Measurements from ENCODE around the gene APOM.
A peak's percentile ranks its signal among the peaks of the same experiment; 100 is the strongest.

The APOM gene

DNA sequence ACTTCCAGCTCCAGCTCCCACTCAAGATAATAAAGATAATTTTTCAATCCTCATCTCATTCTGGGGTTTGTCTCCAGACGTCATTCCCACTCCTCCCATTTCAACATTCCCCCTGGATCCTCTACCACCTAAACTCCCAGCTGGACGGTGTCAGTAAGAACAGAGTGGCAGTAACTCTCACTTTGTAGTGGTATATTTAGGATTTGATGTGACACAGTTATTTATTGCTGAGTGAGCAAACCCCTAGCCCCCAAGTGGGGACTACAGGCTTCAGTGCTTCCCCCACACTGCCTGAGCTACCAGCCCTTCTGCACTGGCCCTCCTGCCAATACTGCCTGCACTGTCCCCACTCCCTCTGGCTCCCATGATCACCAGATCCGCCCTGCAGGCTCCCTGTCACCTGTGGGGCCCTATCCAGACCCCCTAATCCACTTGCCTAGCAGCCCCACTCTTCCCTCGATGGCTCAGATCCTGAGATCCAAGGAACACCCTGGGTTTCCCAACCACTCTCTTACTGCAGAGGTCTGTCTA lies 2.5 kb downstream of the APOM start:
- DNase-seq (ENCODE audit: low spot score): no peak

DNA sequence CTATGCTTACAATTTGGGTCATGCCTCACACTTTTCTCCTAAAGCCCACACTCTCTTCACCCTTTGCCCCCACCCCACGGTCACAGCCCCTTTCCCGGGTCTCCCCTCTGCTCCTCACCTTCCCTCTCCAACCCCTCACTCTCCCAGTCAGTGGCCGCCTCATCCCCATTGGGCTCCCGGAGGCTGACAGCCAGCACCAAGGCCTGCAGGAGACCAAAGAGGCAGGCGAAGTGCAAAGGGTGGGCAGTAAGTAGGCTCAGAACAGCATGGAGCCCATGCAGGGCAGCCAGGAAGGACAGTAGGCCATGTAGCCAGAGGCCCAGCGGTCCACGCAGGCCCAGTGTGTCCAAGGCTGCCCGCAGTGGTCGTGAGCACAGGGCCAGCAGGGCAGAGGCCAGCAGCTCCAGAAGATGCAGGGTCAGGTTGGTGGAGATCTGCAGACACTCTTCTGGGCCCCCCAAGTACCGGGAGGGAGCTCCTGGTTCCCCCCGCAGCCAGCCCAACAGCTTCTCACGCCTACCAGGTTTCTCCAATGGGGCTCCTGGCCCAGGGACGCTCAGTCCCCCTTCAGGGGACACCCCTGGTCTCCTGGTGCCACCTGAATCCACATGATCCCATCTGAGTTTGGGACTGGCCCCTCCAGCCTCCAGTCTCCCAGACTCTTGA lies 3.4 kb downstream of the APOM start:
- DNase-seq (ENCODE audit: low spot score): no peak

DNA sequence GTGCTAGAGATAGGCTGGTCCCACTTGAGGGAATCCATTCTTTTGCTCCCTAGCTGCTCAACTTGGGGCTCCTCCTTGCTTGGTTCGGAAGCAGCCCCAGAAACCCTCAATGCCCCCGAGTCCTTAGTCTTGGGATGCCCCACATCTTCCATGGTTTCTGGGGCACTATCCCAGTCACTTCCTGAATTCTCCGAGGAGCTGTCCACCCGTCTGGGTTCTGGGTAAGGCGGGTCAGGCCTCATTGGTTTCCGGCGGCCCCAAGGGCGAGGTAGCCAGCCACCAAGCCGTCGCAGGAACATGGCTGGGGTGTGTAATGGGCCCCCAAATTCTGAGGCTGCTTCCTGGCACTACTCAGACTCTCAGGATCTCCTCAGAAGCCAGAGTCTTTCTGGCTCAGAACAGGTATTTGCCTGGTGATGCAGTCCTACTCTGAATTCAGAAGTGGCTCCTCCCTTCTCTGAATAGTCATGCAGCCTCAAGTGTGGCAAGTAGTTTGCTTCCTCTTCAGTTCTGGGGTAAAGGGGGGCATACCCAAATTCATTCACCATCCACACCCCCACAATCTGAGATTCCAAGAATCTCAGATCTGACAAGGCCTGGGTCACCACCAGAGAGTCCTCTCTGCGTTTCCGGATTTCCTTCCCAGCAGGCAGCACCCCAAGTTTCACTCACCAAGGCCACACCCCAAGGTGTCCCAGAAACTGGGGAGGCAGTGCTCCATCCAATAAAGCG lies 4.1 kb downstream of the APOM start:
- no peak for DNase-seq (ENCODE audit: low spot score)

DNA sequence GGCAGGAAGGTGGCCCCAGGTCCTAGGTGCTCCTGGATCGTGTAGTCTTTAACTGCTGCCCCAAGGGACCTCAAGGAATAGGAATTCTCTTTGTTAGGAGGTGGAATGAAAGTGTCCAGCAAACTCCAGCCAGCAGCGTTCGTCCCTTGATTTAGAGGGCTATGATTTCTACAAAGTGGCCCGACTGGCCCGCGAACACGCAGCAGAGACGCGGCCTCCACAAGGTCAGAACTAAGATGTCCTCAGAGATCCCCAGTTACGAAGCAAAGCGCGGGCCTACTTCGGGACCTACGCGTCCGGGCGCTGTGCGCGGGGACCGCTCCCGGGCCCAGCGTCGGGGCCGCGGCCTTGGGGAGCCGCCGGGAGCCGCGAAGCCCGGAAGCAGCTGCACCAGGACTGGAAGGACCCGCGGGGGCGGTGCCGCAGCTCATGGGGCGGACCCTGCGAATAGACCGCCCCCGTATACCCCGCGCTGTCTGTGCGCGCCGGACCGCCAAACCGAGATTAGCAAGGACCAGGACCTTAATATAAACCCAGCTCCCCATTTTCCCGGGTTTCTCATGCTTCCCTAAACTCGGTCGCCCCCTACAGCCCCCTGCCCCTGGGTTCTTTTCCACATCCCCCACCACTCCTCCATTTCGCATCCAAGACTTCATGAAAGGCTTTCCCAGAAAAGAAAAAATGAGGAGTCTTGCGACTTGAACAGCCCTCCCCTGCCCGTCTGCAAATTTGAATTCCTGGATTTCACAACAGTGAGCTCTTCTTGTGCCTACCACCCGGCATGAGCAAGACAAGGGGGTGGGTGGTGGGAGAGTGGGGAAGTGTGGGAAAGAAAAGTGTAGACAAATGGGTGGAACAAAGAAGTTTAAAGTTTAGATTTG lies 4.9 kb downstream of the APOM start, which contains the start of gene C6orf47:
Gene C6orf47 (minus strand): TSS at position 398 of the 881 bp plus-strand sequence. CDS start 831 bp downstream, outside the sequence.
- peak; percentile 81 for DNase-seq (ENCODE audit: low spot score)

DNA sequence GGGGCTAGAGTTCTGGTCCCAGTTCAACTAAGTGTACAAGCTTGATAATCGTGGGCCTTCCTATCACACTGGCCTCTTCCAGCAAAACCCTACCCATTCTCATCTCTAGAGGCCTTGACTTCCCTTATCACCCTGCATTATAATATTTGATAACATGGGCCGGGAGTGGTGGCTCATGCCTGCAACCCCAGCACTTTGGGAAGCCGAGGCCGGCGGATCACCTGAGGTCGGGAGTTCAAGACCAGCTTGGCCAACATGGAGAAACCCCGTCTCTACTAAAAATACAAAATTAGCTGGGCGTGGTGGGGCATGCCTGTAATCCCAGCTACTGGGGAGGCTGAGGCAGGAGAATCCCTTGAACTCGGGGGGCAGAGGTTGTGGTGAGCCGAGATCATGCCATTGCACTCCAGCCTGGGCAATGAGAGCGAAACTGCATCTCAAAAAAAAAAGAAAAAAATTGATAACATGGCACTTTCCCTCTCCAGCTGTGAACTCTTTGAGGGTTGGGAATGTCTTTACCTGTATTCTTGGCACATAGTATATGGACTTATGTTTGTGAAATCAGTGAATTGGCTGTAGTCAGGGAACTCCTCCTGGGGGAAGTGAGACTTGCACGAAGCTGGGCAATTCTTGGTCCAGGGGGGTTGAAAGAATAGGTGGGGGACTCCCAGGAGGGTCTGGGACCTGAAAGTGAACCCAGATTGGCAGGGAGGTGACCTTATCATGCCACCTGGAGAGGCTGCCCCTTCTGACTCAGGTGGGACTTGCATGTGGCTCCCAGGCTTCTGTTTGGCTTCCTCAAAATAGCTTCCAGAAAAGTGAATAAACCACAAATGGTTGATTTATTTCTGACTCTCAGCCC lies 5.8 kb downstream of the APOM start:
- no peak for DNase-seq (ENCODE audit: low spot score)

DNA sequence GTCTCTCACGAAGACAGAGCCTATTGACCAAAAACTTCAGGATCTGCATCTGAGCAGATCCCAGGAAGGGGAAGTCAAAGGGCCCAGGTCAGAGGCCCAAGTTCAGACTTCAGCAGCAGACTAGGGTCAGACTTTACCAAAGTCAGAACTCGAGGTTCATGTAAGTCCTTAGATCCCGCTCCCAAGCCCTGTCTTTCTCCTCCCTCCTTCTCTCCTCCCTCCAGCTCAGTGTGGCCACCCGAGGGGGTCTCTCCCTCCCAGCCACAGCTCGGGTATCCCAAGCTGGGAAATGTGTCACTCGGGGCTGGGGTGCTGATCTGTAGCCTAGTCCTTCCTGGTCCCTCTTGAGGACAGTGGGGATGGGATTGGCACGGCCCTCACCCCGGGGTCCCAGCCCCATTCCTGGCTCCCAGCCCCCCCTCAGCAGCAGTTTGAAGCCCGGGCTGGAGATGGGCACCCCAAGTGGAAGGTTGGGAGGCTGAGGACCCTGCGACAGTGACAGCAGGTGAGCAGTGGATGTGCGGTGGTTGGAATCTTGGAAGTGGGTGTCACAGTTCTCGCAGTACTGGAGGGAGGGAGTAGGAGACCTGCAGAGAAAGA lies 6.5 kb downstream of the APOM start:
- no peak for DNase-seq (ENCODE audit: low spot score)

DNA sequence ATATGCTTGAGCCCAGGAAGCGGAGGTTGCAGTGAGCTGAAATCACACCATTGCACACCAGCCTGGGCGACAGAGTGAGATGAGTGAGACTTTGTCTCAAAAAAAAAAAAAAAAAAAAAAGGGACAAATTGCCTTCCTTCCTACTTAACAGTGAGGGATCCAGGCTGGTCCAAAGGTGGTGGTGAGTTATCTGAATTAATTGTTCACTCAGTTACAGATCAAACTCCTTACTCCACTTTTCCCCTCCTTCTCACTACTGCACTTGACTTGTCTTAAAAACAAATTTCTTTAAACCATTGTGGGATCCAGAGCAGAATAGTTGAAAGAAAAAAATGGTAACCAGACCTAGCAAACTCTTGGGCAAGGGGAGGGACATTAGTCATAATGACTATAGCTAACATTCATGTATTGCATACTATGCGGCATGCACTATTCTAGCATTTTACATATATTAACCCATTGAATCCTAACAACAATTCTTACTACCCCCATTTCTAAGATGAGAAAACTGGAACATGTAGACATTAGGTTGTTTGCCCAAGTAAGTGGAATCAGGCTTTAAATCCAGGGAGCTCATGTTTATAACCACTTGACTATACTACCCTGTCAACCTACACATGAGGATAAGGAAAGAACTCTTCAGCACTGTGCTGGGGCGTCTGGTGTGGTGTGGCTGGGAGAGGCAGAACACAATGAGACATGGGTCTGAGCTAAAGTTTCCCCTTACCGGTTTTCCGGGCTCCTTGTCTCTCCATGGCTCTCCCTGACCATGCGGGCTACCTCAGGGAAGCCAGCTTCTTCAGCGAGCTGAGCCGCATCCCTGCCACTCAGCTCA lies 7.6 kb downstream of the APOM start:
- no peak for DNase-seq (ENCODE audit: low spot score)

DNA sequence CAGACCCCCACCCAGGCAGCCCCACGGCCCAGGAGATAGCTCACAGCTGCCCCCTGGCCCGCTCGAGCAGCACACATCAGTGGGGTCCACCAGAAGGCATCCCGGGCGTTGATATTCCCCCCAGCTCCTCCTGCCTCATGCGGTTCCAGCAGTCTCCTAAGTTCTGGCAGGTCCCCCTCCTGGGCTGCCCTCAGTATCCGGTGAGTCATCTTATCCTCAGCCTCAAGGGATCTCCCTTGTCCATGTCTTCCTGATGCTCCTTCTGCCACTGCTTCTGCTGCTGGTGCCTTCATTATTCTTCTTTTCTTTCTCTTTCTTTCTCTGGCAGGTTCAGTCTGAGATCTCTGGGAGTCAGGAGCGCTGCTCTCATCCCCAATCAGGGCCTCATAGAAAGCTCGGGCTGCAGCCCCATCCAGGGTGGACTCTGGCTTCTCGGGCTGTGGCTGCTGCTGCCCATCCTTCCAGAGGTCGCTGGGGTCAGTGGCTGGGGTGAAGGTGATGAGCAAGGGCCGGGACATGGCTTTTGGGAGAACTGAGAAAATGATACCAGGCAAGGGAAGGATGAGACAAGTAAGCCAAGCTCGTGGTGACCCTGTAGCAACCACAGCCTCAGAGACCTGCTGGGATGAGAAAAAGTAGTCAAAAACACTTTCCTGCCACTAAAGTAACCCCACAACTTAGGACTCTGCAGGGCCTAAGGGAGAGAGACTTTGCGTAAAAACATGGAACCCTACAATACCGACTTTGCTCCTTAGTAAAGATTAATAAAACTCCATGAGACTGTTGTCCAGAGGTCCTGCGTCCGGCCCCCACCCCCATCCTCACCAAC lies 8.5 kb downstream of the APOM start:
- DNase-seq (ENCODE audit: low spot score): no peak

DNA sequence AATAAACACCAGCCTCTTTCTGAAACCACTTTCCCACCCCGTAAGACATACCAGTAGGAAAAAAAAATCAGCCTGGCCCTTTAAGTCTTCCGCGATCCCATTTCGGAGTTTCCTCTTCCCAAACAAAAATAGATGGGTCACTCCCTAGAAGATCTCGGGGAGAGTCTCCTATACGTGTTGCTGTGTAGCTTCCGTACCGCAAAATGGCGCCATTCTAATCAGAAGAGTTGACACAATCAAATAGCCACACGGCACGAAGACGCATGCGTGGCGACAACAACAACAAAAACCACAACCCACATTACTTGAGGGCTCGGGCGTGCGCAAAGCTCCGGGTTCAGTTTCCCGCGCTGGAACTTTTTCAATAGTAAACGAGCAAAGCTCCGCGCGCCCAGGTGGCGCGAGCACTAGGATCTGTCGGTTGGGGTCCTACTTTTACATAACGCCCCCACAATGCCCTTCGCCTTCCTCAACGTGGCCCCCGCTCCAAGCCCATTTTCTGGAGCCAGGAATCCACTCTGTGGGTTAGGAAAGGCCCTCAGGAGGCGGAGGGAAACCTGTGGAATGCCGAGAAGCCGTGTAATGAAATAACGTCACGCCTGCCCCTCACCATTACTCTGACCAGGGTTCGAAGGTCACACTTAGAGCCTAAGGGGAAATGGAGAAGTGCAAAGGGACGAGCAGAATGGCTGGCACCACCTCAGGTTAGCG lies 9.3 kb downstream of the APOM start, which contains the start of gene GPANK1:
Gene GPANK1 (minus strand): TSS at position 208 of the 711 bp plus-strand sequence. CDS start 519 bp downstream, outside the sequence.
- peak; percentile 93 for DNase-seq (ENCODE audit: low spot score)

DNA sequence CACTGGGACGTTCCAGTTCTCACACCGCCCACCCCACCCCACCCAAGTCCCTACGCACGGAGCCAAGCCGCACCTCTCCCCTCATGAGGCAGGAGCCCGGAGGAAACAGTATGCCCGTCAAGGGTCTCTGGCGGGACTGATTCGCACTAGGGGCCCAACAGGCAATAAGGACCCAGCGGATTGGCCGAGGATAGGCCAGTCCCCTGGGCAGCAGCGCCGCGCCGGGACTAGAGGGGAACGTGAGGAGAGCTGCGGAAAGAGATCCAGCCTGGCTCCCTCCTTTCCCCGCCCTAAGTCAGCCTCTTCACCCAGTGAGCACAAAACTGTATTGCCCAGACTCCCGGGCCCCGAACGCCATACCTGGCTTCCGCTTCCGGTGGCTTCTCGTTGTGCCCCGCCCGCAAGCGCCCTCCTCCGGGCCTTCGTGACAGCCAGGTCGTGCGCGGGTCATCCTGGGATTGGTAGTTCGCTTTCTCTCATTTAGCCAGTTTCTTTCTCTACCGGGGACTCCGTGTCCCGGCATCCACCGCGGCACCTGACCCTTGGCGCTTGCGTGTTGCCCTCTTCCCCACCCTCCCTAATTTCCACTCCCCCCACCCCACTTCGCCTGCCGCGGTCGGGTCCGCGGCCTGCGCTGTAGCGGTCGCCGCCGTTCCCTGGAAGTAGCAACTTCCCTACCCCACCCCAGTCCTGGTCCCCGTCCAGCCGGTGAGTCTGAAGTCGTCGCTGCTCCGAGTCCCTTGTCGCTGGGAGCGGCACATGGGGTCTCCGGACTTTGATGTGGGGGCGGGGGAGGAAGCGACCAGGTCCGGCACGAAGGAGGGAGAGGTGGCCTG lies 10.0 kb downstream of the APOM start, which contains the start of gene CSNK2B:
Gene CSNK2B (plus strand): TSS at position 580 of the 836 bp plus-strand sequence. CDS start 752 bp downstream, outside the sequence.
- DNase-seq (ENCODE audit: low spot score): peak; percentile 98

DNA sequence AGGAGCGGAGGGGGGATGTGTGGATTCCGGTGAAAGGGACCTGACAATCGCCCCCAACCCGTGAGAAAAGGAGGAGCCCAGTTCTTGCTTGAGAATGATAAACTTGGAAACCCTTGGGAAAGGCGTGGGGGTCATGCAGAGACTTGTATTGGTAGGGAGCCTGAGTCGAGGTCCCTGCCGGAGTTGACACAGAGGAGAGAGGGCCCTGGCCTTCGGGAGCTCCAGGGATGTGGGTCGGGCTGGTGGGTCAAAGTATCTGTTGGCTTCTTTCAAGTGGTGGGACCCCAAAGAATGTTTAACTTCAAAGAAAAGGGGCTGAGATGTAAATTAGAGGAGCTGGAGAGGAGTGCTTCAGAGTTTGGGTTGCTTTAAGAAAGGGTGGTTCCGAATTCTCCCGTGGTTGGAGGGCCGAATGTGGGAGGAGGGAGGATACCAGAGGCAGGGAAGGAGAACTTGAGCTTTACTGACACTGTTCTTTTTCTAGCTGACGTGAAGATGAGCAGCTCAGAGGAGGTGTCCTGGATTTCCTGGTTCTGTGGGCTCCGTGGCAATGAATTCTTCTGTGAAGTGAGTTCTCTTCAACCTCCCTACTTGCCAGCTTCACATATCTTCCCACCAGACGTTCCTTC lies 10.8 kb downstream of the APOM start:
- no peak for DNase-seq (ENCODE audit: low spot score)

DNA sequence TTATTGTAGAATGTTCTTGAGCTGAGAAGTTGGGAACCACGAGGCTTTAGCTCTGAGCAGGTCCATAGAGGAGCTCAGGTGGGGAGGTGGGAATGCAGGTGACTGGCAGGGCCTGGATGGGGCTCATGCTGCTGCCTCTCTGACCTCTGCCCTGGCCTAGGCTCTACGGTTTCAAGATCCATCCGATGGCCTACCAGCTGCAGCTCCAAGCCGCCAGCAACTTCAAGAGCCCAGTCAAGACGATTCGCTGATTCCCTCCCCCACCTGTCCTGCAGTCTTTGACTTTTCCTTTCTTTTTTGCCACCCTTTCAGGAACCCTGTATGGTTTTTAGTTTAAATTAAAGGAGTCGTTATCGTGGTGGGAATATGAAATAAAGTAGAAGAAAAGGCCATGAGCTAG lies 14.0 kb downstream of the APOM start, which contains the start of gene LY6G5B:
Gene LY6G5B (plus strand): TSS at position 301 of the 400 bp plus-strand sequence. CDS start 975 bp downstream, outside the sequence.
- DNase-seq (ENCODE audit: low spot score): no peak

DNA sequence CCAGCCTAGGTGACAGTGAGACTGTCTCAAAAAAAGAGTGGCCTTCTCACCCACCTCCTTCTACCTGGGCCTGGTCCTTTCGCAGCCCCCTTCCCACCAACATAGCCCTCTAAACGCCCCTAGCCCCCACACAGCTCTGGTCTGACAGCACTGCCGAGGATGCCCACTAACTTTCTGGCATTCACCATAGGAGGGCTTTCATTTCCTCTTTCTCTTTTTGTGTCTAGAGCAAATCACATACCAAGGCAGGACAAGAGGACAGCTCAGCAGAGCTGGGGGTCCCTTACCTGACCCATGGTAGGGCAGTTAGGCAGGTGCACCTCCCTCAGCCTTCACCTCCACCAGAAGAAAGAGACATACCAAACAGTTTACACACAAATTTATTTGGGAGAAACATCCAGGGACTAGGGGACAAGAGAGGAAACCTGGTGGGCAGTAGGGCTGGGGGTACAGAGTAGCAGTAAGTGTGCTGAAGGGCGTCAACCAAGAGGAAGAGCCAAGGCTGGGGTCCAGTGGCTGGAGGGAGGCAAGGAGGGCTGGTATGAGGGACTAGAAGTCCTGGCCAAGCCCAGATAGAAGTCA lies 20.7 kb downstream of the APOM start:
- no peak for DNase-seq (ENCODE audit: low spot score)

DNA sequence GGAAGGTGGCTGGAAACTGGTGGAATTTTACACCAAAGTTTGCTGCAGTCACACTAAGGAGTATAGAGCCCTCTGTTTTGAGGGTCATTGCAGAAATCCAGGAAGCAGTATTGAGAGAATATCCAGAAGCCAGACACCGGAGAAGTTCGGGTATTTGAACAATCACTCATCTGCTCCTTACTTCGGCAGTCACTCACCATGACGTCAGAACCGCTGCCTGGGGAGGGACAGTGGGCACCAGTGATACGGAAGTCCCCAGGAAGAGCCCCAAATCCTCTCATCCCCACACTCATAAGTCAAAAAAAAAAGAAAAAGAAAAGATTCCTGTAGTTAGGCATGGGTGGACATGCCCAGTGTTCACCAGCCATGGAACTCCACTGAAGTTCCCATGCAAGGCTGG lies 21.2 kb downstream of the APOM start:
- no peak for DNase-seq (ENCODE audit: low spot score)

DNA sequence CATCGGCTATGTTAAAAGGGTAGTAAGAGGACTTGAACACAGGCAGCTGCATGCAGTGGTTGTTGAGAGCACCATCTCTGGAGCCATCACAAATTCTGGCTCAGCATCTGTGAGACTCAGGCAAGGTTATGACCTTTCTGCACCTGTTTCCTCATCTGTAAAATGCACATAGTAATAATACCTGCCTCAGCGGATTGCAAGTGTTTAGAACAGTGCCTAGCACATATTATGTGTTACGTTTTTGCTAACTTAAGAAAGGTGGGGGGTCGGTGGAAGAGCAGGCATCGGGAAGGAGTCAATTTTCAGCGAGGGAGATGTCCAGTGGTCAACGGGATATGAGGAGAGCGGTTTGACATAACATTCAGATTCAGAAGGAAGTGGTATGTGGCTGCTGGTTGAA lies 22.3 kb downstream of the APOM start:
- DNase-seq (ENCODE audit: low spot score): no peak

Data from SK-N-DZ (cell line).